Measurements from ENCODE around the gene ATP2C2.
A peak's percentile ranks its signal among the peaks of the same experiment; 100 is the strongest.
"Not testable (repeated sequence)": the region's sequence is repeated elsewhere in the genome, so short reads cannot be mapped to it uniquely, and the experiment has no call there.

Gene ATP2C2

DNA sequence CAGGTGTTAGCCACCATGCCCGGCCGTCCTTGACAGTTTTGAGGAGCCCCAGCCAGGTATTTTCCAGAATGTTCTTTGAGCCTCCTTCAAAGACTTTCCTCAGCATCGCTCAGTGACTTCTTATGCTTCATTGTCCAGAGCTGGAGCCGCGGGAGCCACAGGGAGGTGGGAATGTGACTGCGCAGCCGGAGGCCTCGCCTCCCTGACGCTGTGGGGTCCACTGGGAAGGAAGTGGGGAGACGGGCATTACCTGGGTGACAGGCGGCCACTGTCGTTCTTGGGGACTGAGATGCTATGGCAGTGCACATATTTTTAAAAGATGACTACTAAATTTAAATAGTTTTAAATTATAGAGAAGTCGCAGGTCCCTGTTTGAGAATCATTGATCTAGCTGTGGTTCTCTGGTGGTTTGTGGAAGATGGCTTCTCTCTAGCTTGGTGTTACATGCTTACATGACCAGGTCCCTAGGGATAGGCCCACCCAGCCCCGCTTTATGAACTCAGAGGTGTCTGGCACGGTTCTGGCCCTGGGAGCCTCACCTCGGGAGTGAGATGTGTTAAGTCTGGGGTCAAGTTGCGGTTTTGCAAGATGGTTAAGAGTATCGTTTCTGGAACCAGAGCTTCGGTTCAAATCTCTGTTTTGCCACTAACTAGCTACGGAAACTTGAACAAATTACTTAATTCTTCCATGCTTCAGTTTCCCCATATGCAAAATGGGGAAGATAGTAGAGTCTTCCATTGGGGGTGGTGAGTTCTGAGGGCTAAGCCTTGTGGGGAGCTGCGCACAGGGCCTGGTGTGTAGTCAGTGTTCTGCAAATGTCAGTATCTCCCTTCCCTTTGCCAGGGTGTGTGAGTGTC, 53.0 kb downstream of the ATP2C2 start:
- no peak for DNase-seq

DNA sequence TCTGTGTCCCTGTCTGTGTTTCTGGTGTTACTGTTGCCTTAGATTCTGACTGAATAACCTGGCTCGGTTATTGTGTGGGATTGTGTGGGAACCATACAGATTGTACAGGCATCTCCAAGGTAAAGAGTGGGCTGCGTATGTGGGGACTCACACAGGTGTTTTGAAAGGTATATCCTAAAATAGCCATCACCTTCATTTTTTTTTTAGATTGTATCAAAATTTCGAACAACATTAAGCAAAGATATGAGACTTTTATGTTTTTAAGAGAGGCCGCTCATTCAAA, 53.5 kb downstream of the ATP2C2 start:
- DNase-seq: no peak

DNA sequence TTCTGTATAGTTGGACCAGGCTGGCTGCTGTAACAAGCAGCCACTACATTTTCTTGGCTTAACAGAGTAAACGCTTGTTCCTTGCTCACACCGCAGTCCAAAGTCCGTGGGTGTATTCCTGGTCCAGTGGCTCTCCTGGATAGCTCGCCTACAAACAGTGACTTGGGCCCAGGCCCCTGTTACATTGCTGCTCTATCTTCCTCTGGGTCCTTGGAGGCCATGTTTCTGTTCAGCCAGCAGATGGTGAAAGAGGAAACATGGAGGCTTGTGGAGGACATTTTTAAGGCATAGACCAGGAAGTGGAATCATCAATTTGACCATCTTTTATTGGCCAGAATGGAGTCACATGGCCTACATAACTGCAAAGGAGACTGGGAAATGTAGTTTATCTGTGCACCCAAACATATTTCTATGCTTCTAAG, 55.1 kb downstream of the ATP2C2 start:
- peak in 1 of 2 donors; percentile 14 for DNase-seq

DNA sequence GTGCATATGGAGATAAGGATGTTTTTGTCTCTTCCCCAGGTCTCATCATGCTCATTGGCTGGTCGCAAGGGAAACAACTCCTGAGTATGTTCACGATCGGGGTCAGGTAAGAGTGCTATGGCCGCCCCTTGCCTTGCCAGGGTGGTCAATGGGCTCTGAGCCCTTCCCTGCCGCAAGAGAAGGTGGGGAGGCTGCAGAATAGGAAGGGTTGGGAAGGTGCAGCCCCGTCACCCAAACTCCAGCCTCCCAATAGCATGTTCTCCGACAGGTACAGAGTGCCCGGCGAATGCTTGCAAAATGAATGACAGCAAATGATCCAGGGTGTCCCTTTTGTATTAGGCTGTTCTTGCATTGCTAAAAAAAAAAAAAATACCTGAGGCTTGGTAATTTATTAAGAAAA, 57.4 kb downstream of the ATP2C2 start:
- no peak for DNase-seq

DNA sequence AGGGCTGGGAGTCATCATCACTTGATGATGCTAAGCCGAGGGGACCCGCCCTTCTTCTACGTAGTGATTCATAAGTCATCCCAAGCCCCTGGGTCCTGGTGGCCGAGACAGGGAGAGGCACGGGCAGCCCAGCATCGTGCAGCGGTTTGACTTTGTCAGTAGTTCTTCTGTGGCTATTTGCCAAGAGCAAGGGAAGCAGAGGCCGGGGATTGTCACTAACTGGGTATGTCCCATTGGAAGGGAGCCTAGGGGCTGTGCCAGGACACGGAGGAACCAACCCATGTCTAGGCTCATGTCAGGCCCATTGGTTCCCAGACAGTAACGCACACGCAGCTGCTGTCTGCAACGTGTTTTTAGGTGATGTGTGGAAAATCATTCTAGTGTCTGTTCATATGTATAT, 58.5 kb downstream of the ATP2C2 start:
- no peak for DNase-seq

DNA sequence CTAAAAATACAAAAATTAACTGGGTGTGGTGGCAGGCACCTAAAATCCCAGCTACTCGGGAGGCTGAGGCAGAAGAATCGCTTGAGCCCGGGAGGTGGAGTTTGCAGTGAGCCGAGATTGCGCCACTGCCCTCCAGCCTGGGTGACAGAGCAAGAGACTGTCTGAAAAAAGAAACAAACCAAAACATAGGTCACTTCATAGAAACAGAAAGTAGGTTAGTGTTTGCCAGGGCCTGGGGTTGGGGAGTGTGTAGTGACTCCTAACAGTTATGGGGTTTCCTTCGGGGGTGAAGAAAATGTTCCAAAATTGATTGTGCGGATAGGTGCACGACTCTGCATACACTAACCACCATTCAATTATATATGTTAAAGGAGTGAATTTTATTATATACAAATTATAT, 59.2 kb downstream of the ATP2C2 start:
- no peak for DNase-seq

DNA sequence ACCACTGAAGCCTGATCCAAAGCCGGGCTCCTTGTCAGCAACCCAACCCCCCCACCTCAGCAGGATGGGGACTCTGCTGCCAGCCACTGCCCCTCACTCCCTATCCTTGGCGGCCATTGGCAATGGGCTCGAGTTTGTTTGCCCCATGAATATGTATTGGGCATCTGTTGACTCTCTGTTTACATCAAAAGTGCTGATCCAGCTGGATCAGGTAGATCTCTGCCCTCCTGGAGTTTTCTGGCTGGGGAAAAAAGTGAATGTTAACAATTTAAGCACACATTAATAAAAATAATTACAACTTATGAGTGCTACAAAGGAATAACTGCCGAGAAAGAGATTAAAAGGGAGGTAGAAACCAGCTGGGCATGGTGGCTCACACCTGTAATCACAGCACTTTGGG, 62.5 kb downstream of the ATP2C2 start:
- DNase-seq: no peak

DNA sequence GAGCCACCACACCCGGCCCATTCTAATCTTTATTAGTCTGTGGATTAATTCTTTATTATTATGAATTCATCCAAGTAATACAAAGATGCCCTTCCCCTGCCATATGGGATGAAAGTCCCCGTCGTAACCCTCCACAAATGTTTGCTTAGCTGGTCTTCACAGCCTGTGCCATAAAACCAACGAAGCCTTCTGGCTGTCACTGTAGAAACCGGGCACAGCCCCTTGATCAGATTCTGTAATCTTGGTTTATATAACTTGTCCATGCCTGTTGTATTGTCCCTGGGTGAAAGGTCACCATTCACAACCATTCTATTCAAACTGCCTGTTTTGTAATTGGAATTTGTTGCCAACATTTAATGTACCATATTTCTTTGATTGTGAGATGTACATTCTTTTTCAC, 66.5 kb downstream of the ATP2C2 start:
- DNase-seq: no peak

DNA sequence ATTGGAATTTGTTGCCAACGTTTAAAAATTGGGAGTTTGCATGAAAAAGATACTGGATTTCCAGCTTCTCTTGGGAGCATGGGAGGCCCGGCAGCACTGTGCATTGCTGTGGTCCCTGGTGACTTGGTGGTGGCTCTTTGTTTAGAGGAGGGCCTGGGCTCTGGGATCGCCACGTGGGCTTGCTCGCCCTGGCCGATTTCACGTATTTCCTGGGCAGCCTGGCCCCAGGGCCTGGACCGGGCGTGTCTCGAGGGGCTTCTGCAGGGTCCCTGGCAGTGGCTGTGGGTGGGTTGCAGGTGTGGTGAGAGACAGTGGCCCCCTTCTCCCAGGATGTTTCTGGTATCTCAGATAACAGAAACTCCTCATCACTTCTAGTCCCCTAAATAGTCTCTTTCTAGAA, 67.9 kb downstream of the ATP2C2 start:
- no peak for DNase-seq

DNA sequence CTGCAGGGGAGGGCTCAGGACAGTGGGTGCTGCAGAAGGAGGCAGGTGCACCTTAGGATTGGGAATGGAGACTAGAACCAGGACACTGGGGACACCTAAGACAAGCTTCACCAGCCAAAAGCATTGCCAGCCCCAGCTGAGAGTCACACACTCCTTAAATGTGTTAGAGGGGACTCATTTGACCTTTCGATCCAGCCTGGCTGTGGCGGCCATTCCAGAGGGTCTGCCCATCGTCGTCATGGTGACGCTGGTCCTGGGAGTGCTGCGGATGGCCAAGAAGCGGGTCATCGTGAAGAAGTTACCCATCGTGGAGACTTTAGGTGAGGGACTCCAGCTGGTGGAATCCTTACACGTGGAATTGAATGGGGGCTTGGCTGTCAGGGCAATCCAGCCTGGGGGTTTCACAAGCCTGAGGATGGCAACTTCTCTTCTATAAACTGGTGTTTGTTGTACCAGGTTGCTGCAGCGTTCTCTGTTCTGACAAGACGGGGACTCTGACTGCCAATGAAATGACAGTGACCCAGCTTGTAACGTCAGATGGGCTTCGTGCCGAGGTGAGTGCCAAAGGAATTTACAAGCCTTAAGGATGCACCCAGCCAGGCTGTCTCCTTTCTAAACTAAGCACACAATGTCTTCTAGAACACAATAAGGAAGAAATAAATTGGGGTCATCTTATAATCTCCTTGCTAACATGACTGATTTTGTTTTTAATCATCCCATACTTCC, 70.8 kb downstream of the ATP2C2 start:
- DNase-seq: no peak

DNA sequence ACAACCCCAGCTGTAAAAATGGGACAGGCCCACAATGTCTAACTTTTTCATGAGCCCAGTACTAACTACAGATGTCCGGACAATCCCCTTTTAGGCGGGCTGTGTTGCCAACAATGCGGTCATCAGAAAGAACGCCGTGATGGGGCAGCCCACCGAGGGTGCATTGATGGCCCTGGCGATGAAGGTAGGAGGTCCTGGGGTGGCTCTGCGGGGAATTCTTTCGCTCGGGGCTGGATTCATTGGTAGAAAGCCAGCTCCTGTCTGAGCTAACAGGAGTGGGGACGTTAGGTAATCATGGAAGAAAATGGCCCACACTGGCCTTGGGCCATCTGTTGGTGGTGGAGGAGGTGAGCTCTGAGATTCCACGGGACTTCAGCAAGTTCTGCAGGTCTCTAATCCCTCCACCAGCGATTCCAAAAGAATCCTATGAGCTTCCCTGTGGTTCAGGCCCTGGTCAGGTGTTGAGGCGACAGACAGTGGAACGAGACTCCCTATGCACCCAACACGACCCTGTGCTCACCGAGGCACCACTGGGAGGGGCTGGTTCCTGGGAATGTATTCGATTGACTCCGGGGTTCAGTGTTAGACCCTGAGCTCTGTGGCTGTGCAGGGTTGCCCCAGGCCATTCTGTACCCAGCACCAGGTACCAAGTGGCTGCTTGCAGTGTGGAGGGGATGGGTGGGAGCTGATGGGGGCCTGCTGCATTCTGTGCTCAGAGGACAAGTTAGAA, 74.2 kb downstream of the ATP2C2 start:
- DNase-seq: no peak

DNA sequence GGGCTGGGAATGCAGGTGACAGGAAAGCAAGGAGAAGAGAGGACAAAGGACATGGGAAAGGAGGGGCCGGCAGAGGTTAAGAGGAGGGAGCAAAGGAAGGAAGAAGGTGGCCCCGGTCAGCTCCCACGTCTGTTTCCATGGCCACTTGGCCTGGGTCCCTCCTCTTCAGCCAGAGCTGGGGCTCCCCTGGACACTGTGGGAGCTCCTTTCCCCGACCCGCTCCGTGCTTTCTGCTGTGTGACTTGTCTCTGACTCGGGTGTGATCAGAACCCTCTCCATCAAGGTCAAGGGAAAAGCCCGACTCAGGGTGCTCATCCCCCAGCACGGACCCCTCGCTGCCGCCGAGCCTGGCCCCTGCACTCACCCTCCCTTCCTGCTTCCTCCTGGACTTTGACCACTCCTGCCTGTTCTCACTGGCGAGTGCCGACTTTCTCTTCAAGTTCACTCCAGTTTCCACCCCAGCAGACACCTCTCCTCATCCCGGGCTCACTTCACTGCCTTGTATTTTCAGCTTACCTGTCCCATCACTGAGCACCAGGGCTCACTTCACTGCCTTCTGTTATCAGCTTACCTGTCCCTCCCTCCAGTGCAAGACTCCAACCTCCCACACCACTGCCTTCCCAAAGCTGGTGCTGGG, 74.9 kb downstream of the ATP2C2 start:
- DNase-seq: no peak

DNA sequence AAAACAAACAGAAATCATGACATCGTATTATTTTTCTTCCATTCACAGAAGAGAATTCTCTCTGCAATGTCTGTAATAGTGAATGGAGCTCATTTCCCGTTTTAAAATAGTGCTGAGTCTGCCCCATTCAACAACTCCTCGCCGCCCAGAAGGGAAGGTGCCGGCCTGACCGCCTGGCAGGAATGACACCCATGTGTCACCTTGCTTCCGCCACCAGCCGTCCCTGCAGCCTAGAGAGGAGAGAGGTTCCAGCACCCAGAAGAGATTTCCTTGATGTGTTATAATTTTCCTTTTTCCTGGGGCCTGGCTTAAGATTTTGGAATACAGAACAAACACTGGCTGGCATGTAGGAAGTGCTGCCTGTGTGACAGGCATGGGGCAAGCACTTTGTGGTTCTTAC, 76.1 kb downstream of the ATP2C2 start:
- no peak for DNase-seq

DNA sequence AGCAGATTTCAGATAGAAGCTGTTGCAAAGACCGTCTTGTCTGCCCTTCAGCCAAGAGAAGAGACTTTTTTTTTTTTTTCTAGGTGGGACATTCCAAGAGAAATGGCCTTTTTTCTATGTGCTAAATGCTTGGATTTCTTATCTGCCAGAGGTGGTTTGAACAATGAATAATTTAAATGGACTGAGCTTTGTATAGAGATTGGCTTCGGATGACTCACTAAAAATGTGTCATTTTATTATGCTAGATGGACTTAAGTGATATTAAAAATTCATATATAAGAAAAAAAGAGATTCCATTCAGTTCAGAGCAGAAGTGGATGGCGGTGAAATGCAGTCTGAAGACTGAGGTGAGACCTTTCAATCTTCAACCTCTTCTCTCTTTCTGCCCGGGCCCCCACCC, 77.7 kb downstream of the ATP2C2 start:
- no peak for DNase-seq

DNA sequence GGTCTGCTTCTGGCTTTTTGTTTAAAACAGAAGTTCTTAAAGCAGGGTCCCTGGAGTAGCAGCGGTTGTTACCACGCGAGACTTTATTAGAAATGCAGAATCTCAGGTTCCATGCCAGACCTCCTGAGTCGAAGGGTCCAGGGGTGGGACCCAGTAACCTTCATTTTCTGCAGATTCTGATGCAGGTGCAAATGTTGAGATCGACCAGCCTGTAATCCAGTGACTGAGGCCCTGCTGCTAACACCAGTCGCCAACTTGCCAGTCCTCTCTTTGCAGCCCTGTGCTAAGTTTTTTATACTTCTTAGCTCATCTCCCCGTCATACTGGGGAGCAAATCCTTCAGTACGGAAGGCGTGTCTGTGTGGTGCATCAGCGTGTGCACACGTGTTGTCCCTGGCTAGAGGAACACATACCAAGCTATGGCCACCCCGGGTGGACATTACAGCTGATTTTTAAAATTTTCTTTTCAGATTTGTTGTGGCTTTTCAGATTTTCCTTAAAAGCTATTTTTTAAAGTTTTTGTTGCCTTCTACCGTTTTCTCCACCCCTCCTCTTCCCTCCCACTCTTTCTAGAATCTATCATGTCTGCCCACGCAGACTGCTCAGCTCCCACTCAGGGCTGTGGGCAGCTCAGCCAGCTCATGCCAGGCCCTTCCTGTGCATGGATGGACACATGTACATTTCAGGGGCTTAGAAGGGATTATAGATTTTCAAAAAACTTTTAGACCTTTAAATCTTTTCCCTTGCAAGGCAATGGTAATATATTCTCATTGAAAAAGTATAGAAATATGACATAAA, 78.5 kb downstream of the ATP2C2 start:
- DNase-seq: no peak

DNA sequence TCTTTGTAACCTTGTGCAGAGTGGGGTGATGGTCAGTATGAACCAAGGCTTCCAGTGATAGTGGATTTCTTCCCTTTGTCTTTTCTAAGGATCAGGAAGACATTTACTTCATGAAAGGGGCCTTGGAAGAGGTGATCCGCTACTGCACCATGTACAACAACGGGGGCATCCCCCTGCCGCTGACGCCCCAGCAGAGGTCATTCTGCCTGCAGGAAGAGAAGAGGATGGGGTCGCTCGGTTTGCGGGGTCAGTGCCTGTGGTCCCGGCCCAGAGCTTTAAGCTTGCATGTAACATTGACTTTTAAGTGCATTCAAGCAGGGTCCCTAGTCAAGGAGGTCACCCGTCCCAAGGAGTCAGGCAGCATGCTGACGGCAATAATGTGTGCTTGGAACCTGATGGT, 80.1 kb downstream of the ATP2C2 start:
- no peak for DNase-seq

DNA sequence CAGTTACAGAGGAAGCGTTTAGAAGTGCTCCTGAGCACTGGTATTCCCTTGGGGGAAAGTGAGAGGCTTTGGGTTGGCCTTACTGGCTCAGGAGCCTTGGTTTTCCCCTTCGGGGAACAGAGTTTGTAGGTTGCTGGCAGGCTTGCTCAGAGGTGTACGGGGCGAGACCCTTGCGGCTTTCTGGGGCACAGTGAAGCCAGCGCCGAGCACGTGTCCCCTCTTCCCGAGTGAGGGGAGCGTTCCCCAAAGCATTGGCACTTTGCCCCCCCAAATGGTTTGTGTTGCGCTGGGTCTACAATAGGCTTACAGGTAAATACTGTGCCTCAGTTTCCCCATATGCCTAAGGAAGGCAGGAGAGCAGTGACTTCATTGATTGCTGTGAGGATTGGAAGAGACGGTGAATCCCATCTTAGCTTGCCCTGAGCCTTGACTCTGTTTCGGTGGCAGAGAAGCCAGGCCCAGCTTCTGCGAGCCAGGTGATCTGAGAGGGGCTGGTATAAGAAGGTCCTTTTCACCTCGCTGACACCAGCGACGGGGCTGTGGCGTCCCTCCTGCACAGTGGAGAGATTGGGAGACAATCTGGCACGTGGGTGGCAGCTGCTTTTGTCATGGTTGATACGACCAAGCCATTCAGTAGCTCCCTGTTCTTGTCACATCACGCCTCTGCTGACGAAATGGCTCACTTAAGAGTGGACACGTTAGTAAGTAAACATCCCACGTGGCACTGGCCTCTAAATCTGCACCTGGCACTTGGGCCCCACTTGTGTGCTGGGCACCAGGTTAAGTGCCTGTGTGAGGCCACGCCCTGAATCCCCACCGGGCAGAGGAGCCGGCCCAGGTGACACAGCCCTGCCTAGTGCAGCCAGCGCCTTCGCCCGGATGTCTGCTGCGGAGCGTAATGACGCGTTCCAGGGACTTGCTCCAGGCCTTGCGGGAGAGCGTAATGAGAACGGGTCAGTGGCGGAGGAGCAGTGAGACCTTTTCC, 81.1 kb downstream of the ATP2C2 start:
- DNase-seq: no peak

DNA sequence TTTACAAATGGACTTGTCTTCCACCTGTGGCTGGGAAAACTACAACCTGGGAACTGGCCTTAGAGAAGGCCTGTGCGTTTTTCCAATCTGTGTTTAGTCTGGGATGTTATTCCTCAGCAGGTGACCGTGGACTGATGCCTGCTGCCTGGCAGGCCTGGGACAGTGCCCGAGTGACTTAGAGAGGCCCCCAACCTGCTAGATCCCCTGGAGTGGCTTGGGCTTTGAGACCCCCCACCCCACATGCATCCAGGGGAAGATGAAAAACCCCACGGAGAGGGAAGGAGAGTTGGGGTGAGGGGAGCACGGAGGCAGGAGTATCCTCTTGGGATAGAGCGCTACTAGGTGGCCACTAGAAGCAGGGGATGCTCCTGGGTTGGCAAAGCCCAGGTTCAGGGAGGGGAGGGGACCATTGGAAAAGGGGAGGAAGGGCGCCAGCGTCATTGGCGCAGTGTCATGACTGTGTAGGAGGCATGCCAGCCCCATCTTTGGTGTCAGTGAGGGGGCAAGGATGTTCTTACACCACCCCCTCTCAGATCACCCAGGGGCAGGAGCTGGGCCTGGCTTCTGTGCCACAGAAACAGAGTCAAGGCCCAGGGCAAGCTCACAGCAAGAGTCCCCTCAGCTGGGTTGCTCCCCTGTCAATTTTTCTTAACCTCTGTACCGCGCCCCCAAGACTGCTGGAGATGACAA, 82.0 kb downstream of the ATP2C2 start:
- no peak for DNase-seq

DNA sequence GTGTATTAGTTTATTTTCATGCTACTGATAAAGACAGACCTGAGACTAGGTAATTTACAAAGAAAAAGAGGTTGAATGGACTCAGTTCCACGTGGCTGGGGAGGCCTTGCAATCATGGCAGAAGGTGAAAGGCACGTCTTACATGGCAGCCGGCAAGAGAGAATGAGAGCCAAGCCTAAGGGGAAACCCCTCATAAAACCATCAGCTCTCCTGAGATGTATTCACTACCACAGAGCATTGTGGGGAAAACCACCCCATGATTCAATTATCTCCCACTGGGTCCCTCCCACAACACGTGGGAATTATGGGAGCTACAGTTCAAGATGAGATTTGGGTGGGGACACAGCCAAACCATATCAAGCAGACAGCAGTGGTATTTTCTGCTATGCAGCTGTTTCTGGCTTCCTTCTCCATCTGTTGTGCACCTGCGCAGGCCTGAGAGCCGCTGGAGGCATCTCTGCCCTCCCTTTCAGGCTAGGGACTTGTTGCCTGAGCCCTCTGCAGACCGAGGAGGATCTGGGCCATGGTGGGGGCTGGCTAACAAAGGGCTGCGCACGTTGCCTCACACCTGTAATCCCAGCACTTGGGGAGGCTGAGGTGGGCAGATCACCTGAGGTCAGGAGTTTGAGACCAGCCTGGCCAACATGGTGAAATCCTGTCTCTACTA, 82.8 kb downstream of the ATP2C2 start:
- not testable (repeated sequence) for DNase-seq

DNA sequence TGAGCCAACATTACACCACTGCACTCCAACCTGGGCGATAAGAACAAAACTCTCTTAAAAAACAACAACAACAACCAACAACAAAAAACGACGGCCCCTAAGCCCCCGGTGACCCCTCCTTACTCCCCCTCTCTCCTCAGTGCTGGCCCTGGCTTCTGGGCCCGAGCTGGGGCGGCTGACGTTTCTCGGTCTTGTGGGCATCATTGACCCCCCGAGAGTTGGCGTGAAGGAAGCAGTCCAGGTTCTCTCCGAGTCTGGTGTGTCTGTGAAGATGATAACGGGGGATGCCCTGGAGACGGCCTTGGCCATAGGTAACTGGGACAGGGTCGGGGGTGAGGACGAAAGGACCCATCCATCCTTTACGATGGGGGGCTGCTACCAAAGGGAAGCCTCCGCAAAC, 83.4 kb downstream of the ATP2C2 start:
- no peak for DNase-seq

All from CD4-positive, alpha-beta T cell treated with Interleukin-4 for 1 hour (primary cell).